K562 (cell line): ENCODE results near the gene OCA2. TPM values are rescaled to one million over a fixed set of nuclear protein-coding genes. Genes with fewer than 3 reads are reported as not detected.

Experiments
- ATAC-seq: fragments of 200-7000 bp; cut with Tn5 transposase; 3 replicates; pipeline ENCODE4 v1.9.1; 2020; ENCODE audit warnings: moderate library complexity
- BruUV-seq: library from RNA; stranded (reverse); fragments of 400-500 nt; replicated peaks from 2 replicates; lab custom pipeline; 2021; lab: Mats Ljungman, UMichigan
- CTCF ChIA-PET: fragments of 300-600 bp; formaldehyde crosslinking; extraction: SDS; loops from one replicate; lab custom pipeline; 2021; ENCODE audit warnings: low intra/inter-chr PET ratio; lab: Yijun Ruan, JAX
- POLR2A ChIA-PET: fragments of 300-600, 350-650 bp; sonication (Branson Sonifier 250); formaldehyde crosslinking; extraction: SDS; loops from one replicate; lab custom pipeline; 2021; ENCODE audit warnings: antibody characterized with exemption, inconsistent platforms; lab: Yijun Ruan, JAX
- DNase-seq, 4 experiments: peaks; one replicate each; pipeline versions ENCODE4 v3.0.0 to v3.0.0-alpha.2; 2011 to 2018; ENCODE audit warnings: low spot score in 3 of 4, mixed read lengths in 3 of 4; ENCODE audit errors: extremely low read depth in 1 of 4
- FAIRE-seq: peaks from 2 replicates; lab custom pipeline; 2011; peaks lifted over from hg19 to GRCh38; lab: Jason Lieb, UNC
- H2AFZ ChIP-seq: 2 replicates; pipeline ENCODE4 v1.6.0; 2011; ENCODE audit warnings: low read depth, low read length, control low read depth, inconsistent platforms
- H3K27ac ChIP-seq: fragments of 200-600 bp; 3 replicates; pipeline ENCODE4 v1.8.0; 2011; ENCODE audit warnings: low read depth, mild to moderate bottlenecking, control low read depth, inconsistent platforms, low read length, moderate library complexity, mixed read lengths; ENCODE audit errors: extremely low read depth
- H3K27me3 ChIP-seq, 2 experiments: fragments of 300-600 bp in 1 of 2; 2 replicates in 1 of 2; 3 replicates in 1 of 2; pipeline versions ENCODE4 v1.6.0 to v1.8.0; 2011; ENCODE audit warnings: inconsistent platforms in 2 of 2, low read length in 2 of 2, mild to moderate bottlenecking in 1 of 2, mixed read lengths in 1 of 2, moderate library complexity in 1 of 2; ENCODE audit not compliant: control insufficient read depth in 2 of 2, insufficient read depth in 2 of 2
- H3K36me3 ChIP-seq: fragments of 300-600 bp; 3 replicates; pipeline ENCODE4 v1.8.0; 2011; ENCODE audit warnings: mild to moderate bottlenecking, low read length, inconsistent platforms; ENCODE audit not compliant: control insufficient read depth, insufficient read depth
- H3K4me1 ChIP-seq, 2 experiments: fragments of 200-600 bp in 1 of 2; replicated peaks in 1 of 2; 2 replicates in 1 of 2; 3 replicates in 1 of 2; pipeline versions ENCODE4 v1.5.1 to v1.8.0; 2011; ENCODE audit warnings: inconsistent platforms in 2 of 2, low read length in 2 of 2, mild to moderate bottlenecking in 1 of 2, mixed read lengths in 1 of 2, moderate library complexity in 1 of 2; ENCODE audit not compliant: control insufficient read depth in 2 of 2, insufficient read depth in 2 of 2
- H3K4me2 ChIP-seq: 2 replicates; pipeline ENCODE4 v1.6.1; 2011; ENCODE audit warnings: low read length, control low read depth, inconsistent platforms, mixed read lengths; ENCODE audit not compliant: insufficient read depth
- H3K4me3 ChIP-seq: fragments of 200-600 bp; sonication (generic), shearing (Covaris generic); 2 replicates; pipeline ENCODE4 v1.5.1; 2016; ENCODE audit warnings: control low read depth, inconsistent platforms
- H3K79me2 ChIP-seq: fragments of 200-600 bp; 3 replicates; pipeline ENCODE4 v1.8.0; 2011; ENCODE audit warnings: low read length, inconsistent platforms; ENCODE audit not compliant: control insufficient read depth, insufficient read depth
- H3K9ac ChIP-seq, 2 experiments: 2 replicates each; pipeline versions ENCODE4 v1.6.0 to v1.6.1; 2011; ENCODE audit warnings: low read depth in 2 of 2, low read length in 2 of 2, control low read depth in 1 of 2, inconsistent platforms in 1 of 2, mild to moderate bottlenecking in 1 of 2, mixed read lengths in 1 of 2; ENCODE audit not compliant: insufficient read depth in 1 of 2
- H3K9me1 ChIP-seq: one replicate; pipeline ENCODE4 v1.6.0; 2011; ENCODE audit warnings: inconsistent platforms, mild to moderate bottlenecking, low read length, moderate library complexity; ENCODE audit not compliant: control insufficient read depth, insufficient read depth
- H3K9me3 ChIP-seq: replicated peaks from 2 replicates; pipeline ENCODE4 v1.5.1; 2011; ENCODE audit warnings: low read depth, low read length, inconsistent platforms; ENCODE audit not compliant: control insufficient read depth, insufficient read depth
- H4K20me1 ChIP-seq: replicated peaks from 2 replicates; pipeline ENCODE4 v1.6.1; 2011; ENCODE audit warnings: low read length, inconsistent platforms, mixed read lengths; ENCODE audit not compliant: control insufficient read depth, insufficient read depth
- BACH1 ChIP-seq: fragments of 200-800 bp; sonication (Bioruptor generic); IDR thresholded peaks from 2 replicates; pipeline ENCODE4 v1.6.1; 2016; ENCODE audit warnings: missing genetic modification characterization, missing compliant biosample characterization
- CBX2 ChIP-seq: fragments of 200-600 bp; sonication (generic); IDR thresholded peaks from one replicate; pipeline ENCODE4 v1.6.1; 2012; ENCODE audit warnings: mild to moderate bottlenecking, low read length, inconsistent platforms; ENCODE audit not compliant: insufficient read depth, poor library complexity, severe bottlenecking
- CEBPG ChIP-seq, 3 experiments: fragments of 200-800 bp in 1 of 3; sonication (Bioruptor generic) in 1 of 3; sonication (generic) in 1 of 3; formaldehyde crosslinking in 1 of 3; IDR thresholded peaks in 2 of 3; conservative IDR thresholded peaks in 1 of 3; 2 replicates each; pipeline versions ENCODE4 v1.6.1 to v1.8.0; 2016 to 2022; ENCODE audit warnings: missing compliant biosample characterization in 2 of 3, missing genetic modification characterization in 2 of 3, mild to moderate bottlenecking in 1 of 3, missing genetic modification reagents in 1 of 3
- CGGBP1 ChIP-seq: fragments of 250-450 bp; sonication (Bioruptor Pico); IDR thresholded peaks from 2 replicates; pipeline ENCODE4 v1.9.0; 2021; ENCODE audit warnings: mild to moderate bottlenecking
- E4F1 ChIP-seq: fragments of 250-450 bp; sonication (Bioruptor Pico); IDR thresholded peaks from 2 replicates; pipeline ENCODE4 v1.5.0; 2021; ENCODE audit warnings: mild to moderate bottlenecking, borderline replicate concordance
- ELK3 ChIP-seq: fragments of 450-650 bp; formaldehyde crosslinking; IDR thresholded peaks from 2 replicates; pipeline ENCODE4 v1.4.0; 2020; ENCODE audit warnings: mild to moderate bottlenecking
- GATAD2B ChIP-seq: fragments of 450-650 bp; IDR thresholded peaks from 2 replicates; pipeline ENCODE4 v1.6.1; 2017; ENCODE audit warnings: mild to moderate bottlenecking, borderline replicate concordance
- HDGF ChIP-seq: fragments of 450-650 bp; IDR thresholded peaks from 2 replicates; pipeline ENCODE4 v1.6.1; 2016
- IRF9 ChIP-seq: fragments of 450-650 bp; IDR thresholded peaks from 2 replicates; pipeline ENCODE4 v1.6.1; 2016; ENCODE audit warnings: missing biosample characterization, missing genetic modification characterization
- KDM2B ChIP-seq: fragments of 250-450 bp; sonication (Bioruptor Pico); IDR thresholded peaks from 2 replicates; pipeline ENCODE4 v1.8.0; 2021; ENCODE audit warnings: mild to moderate bottlenecking, moderate library complexity
- POLR2B ChIP-seq: fragments of 450-650 bp; IDR thresholded peaks from 2 replicates; pipeline ENCODE4 v1.6.1; 2018; ENCODE audit warnings: low read depth; ENCODE audit not compliant: partially characterized antibody
- RBFOX2 ChIP-seq: fragments of 200-400 bp; formaldehyde crosslinking; IDR thresholded peaks from 2 replicates; pipeline ENCODE4 v1.6.1; 2017; ENCODE audit warnings: low read depth, mild to moderate bottlenecking, low read length, moderate library complexity
- SIX5 ChIP-seq, 2 experiments: IDR thresholded peaks; 2 replicates each; pipeline ENCODE4 v1.6.1; 2011; ENCODE audit warnings: low read length in 2 of 2, borderline replicate concordance in 1 of 2, low read depth in 1 of 2, mild to moderate bottlenecking in 1 of 2, moderate library complexity in 1 of 2; ENCODE audit not compliant: insufficient read depth in 1 of 2
- SMAD1 ChIP-seq: fragments of 150-350 bp; IDR thresholded peaks from 2 replicates; pipeline ENCODE4 v1.6.1; 2014; ENCODE audit warnings: low read length, low read depth; ENCODE audit not compliant: partially characterized antibody
- ZEB2 ChIP-seq: fragments of 450-650 bp; IDR thresholded peaks from 2 replicates; pipeline ENCODE4 v1.6.1; 2016
- ZNF316 ChIP-seq: fragments of 450-650 bp; IDR thresholded peaks from 2 replicates; pipeline ENCODE4 v1.6.1; 2016
- ZNF384 ChIP-seq: IDR thresholded peaks from 2 replicates; pipeline ENCODE4 v1.6.1; 2012; ENCODE audit warnings: low read depth, low read length, improper control_type of control experiment
- WGBS: fragments of 100-300 bp; shearing (Covaris generic); methylation state at CpG from one replicate; pipeline ENCODE4 v1.1.6; 2016; ENCODE audit warnings: low coverage, mixed read lengths; ENCODE audit not compliant: insufficient coverage; ENCODE audit errors: missing lambda C conversion rate; 5-methylcytosine and 5-hydroxymethylcytosine counted together
- in situ Hi-C: fragments of 300-500 bp; cut with MboI; formaldehyde crosslinking; loops from 4 replicates; pipeline ENCODE4 v1.15.0; 2018; ENCODE audit warnings: inconsistent platforms, mixed read lengths
- intact Hi-C: fragments of 100-400 bp; cut with micrococcal nuclease; formaldehyde crosslinking; loops from 2 replicates; pipeline ENCODE4 v1.14.2; 2022
- polyA plus RNA-seq, 8 experiments: library from polyadenylated mRNA; depleted of rRNA in 4 of 8; stranded (reverse) in 5 of 8; unstranded in 3 of 8; fragments of >200 nt; fragmentation: Nextera tagmentation in 2 of 8; fragmentation: Illumina TruSeq in 1 of 8; extraction: Ambion mirVana in 2 of 8; extraction: Trizol in 1 of 8; gene quantifications; 2 replicates each; pipeline versions ENCODE4 v1.2.1 to v1.2.3, GENCODE V29; 2011 to 2014; ENCODE audit warnings: inconsistent platforms in 1 of 8, missing spikeins in 1 of 8
- total RNA-seq, 7 experiments: library from RNA; depleted of rRNA in 6 of 7; stranded (reverse); fragments of >200 nt in 6 of 7; fragmentation: Illumina TruSeq in 2 of 7; extraction: Trizol in 2 of 7; gene quantifications; 2 replicates each; pipeline versions ENCODE4 v1.2.1 to v1.2.3, GENCODE V29; 2011 to 2021; ENCODE audit warnings: low replicate concordance in 1 of 7

Gene OCA2
- total and polyA plus RNA-seq, 9 of the 15 experiments (the other 6 are each of a cell fraction or from before 2014, with no cell fraction given) = 0.07 to 0.59 (median 0.17) TPM; not detected in 1

- H3K79me2 ChIP-seq = no peaks in the 10 kb centered on the region
- no peaks in the 10 kb centered on the region for H3K9me1 ChIP-seq
- H3K36me3 ChIP-seq = no peaks in the 10 kb centered on the region
- in situ Hi-C loops = no loop called here
- H3K4me1 ChIP-seq = no peaks in the 10 kb centered on the region
- H3K9ac ChIP-seq = no peak overlapping the region
- WGBS = 49% methylated on average over 15 of the region's 20 CpGs
- ChIA-PET CTCF (no interaction called here), POLR2A (no interaction called here)
- peaks cover 10 to 29% of the 10 kb centered on the region in 2 experiments; a peak in 4 of 5 replicates for H3K27me3 ChIP-seq
- TF ChIP-seq SIX5 (IDR thresholded peaks at IDR 0.05; ENCODE audit: borderline replicate concordance in 1 of 2, insufficient read depth in 1 of 2, low read depth in 1 of 2, low read length in 2 of 2) (no peak), BACH1 (tag) (no peak), HDGF (no peak), CEBPG (CRISPR knock-in tag; IDR thresholded peaks at IDR 0.05) (no peak), CEBPG (tag; conservative IDR thresholded peaks at IDR 0.05 in 1 of 2, IDR thresholded peaks at IDR 0.05 in 1 of 2) (no peak), GATAD2B (no peak), ZEB2 (no peak), ZNF316 (no peak), RBFOX2 (no peak), SMAD1 (no peak), E4F1 (no peak), ELK3 (CRISPR knock-in tag) (no peak), IRF9 (tag) (no peak), ZNF384 (no peak), POLR2B (no peak), CBX2 (no peak), CGGBP1 (no peak), KDM2B (CRISPR knock-in tag) (no peak)
- intact Hi-C loops = no loop called here
- DNase-seq (no peak), FAIRE-seq (no peak), ATAC-seq (no peak)
- no TSS peak for BruUV-seq
- H2AFZ ChIP-seq = no peak overlapping the region
- no peaks in the 10 kb centered on the region for H4K20me1 ChIP-seq
- H3K27ac ChIP-seq = no peak overlapping the region
- H3K4me3 ChIP-seq = no peak overlapping the region
- no peaks in the 10 kb centered on the region; the same call in 1 of the 2 replicates for H3K9me3 ChIP-seq
- H3K4me2 ChIP-seq = no peak overlapping the region
Measured at GRCh38 chr15:28081594-28081993, 17.5 kb downstream of the OCA2 start.
